ENCODE data around the gene KRT84. TPM values are rescaled to one million over a fixed set of nuclear protein-coding genes. Genes with fewer than 3 reads are reported as not detected.
A peak's percentile ranks its signal among the peaks of the same experiment; 100 is the strongest.

Gene KRT84
- total RNA-seq, 2 experiments from 2014 or later, result not detected

GRCh38 chr12:52372216-52373154, 13.0 kb downstream of the KRT84 start:
- ChIA-PET POLR2A (no interaction called here), CTCF (interaction anchor here (0.8 to 4.8 kb wide), 34 partner anchors 9 to 512 kb away, joined by 3 to 32 read pairs (median 3); partner anchors contain the start of gene KRT5)
- intact Hi-C loops (cut with micrococcal nuclease), result loop anchor here (10.0 kb wide), 1 partner anchor 502 kb away; no protein-coding TSS in a partner anchor
- Mint-ChIP-seq H3K36me3 (ENCODE audit: low read depth) (no peaks in the 10 kb centered on the region), H3K27ac (no peak overlapping the region), H3K9me3 (peaks cover 3% of the 10 kb centered on the region), H3K4me3 (no peak overlapping the region), H3K4me1 (ENCODE audit: low read depth) (no peaks in the 10 kb centered on the region), H3K27me3 (peaks cover 3% of the 10 kb centered on the region)
- peak; percentile 56 for ATAC-seq
- peak; percentile 50 for TF ChIP-seq CTCF (IDR thresholded peaks at IDR 0.05)
- peak; percentile 73 for DNase-seq

GRCh38 chr12:52371716-52372115, 13.7 kb downstream of the KRT84 start:
- Mint-ChIP-seq H3K9me3 (peaks cover 3% of the 10 kb centered on the region), H3K4me1 (ENCODE audit: low read depth) (no peaks in the 10 kb centered on the region), H3K4me3 (no peak overlapping the region), H3K27ac (no peak overlapping the region), H3K36me3 (ENCODE audit: low read depth) (no peaks in the 10 kb centered on the region), H3K27me3 (peaks cover 3% of the 10 kb centered on the region)
- ChIA-PET POLR2A (no interaction called here), CTCF (interaction anchor here (0.8 to 4.8 kb wide), 11 partner anchors 10 to 508 kb away, joined by 3 to 32 read pairs (median 4); no protein-coding TSS in a partner anchor)
- intact Hi-C loops (cut with micrococcal nuclease), result loop anchor here (10.0 kb wide), 1 partner anchor 503 kb away; no protein-coding TSS in a partner anchor
- ATAC-seq (no peak), DNase-seq (no peak)
- TF ChIP-seq CTCF (IDR thresholded peaks at IDR 0.05), result no peak

- POLR2A ChIA-PET, result no interaction called here
- ATAC-seq, result no peak
- H3K4me1 Mint-ChIP-seq (ENCODE audit: low read depth), result no peaks in the 10 kb centered on the region
- intact Hi-C loops (cut with micrococcal nuclease), result loop anchor here (10.0 kb wide), 1 partner anchor 504 kb away; no protein-coding TSS in a partner anchor
- peaks cover 3% of the 10 kb centered on the region for H3K9me3 Mint-ChIP-seq
- no peak for DNase-seq
- peaks cover 6% of the 10 kb centered on the region for H3K27me3 Mint-ChIP-seq
- no peak overlapping the region for H3K4me3 Mint-ChIP-seq
- no peak overlapping the region for H3K27ac Mint-ChIP-seq
- CTCF ChIA-PET, result interaction anchor here (1.1 to 1.7 kb wide), 5 partner anchors 9 to 610 kb away, joined by 3 to 8 read pairs (median 4); no protein-coding TSS in a partner anchor
- H3K36me3 Mint-ChIP-seq (ENCODE audit: low read depth), result no peaks in the 10 kb centered on the region
- TF ChIP-seq CTCF (IDR thresholded peaks at IDR 0.05), result no peak
These were observed 14.4 kb downstream of the KRT84 start for GRCh38 chr12:52370926-52371608.

- H3K9me3 Mint-ChIP-seq, result peaks cover 3% of the 10 kb centered on the region
- CTCF ChIA-PET, result interaction anchor here (1.1 to 1.7 kb wide), 2 partner anchors 510 to 611 kb away, joined by 3 to 8 read pairs; no protein-coding TSS in a partner anchor
- ATAC-seq (no peak), DNase-seq (no peak)
- H3K27ac Mint-ChIP-seq, result no peak overlapping the region
- POLR2A ChIA-PET, result interaction anchor here (1.1 kb wide), 1 partner anchor 31 kb away, joined by 3 read pairs; no protein-coding TSS in a partner anchor
- H3K27me3 Mint-ChIP-seq, result peaks cover 6% of the 10 kb centered on the region
- TF ChIP-seq CTCF (IDR thresholded peaks at IDR 0.05), result no peak
- H3K36me3 Mint-ChIP-seq (ENCODE audit: low read depth), result no peaks in the 10 kb centered on the region
- intact Hi-C loops (cut with micrococcal nuclease), result loop anchor here (10.0 kb wide), 1 partner anchor 505 kb away; no protein-coding TSS in a partner anchor
- H3K4me3 Mint-ChIP-seq, result no peak overlapping the region
- no peaks in the 10 kb centered on the region for H3K4me1 Mint-ChIP-seq (ENCODE audit: low read depth)
These were observed 15.6 kb downstream of the KRT84 start for GRCh38 chr12:52369809-52370208.

All from activated CD8-positive, alpha-beta T cell treated with anti-CD3 and anti-CD28 coated beads for 36 hours (primary cell).